Peyer's patch (tissue), 4 donors: ENCODE measurements around the gene TUBA3E.
"Not testable (repeated sequence)": the region's sequence is repeated elsewhere in the genome, so short reads cannot be mapped to it uniquely, and the experiment has no call there.

Experiments used
- CTCF ChIP-seq, 6 experiments: fragments of 450-650 bp in 4 of 6; fragments of 200-600 bp in 2 of 6; sonication (generic) in 1 of 6; IDR thresholded peaks; one replicate each; pipeline ENCODE4 v1.5.1; 2017 to 2019; ENCODE audit warnings: antibody characterized with exemption in 6 of 6, mild to moderate bottlenecking in 3 of 6, moderate library complexity in 1 of 6
- POLR2A ChIP-seq, 2 donors: fragments of 450-650 bp; IDR thresholded peaks; one replicate each; pipeline ENCODE4 v1.5.1; 2017; ENCODE audit warnings: antibody characterized with exemption in 2 of 2, mild to moderate bottlenecking in 2 of 2, moderate library complexity in 2 of 2

GRCh38 chr2:130160838-130161705 lies 37.2 kb downstream of the TUBA3E start:
- TF ChIP-seq CTCF, POLR2A (IDR thresholded peaks at IDR 0.05): not testable (repeated sequence)
